HG03565 (cell line): ENCODE measurements around the gene PAM16.

ENCODE experiments used
- ATAC-seq: cut with Tn5 transposase; IDR thresholded peaks from one replicate; pipeline ENCODE4 v1.9.1; 2021; ENCODE audit warnings: mild to moderate bottlenecking, moderate library complexity; ENCODE audit not compliant: unreplicated experiment

PAM16 gene

GRCh38 chr16:4321286-4322120, 29.6 kb downstream of the PAM16 start:
- no peak for ATAC-seq

DNA sequence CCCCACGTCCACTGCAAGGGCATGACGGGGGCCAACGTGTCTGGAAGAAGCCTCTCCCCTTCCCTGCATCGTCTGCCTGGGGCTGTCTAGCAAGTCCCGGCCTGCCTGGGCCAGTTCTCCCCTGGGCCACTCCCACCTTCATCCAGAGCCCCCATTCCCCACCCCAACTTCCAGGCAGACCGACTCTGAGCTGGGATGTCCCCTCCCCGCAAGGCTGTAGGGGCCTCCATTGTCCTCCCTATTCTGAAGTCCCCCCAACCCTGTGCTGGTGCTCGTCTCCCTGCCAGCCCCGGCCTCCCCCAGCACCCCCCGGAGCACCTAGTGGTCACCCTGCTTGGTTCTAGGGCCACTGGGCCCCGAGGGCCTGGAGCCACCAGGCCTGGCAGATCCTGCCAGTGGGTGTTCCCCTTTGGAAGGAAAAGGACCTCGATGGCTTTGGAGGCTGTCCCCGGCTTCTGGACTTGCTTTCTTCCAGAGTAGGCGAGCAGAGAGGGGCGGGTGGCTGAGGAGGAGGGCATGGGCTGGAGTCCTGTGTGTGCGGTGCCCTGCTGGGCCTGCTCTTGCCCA, 30.5 kb downstream of the PAM16 start:
- ATAC-seq = no peak

- ATAC-seq = no peak
Observed at GRCh38 chr16:4319454-4320421, 31.4 kb downstream of the PAM16 start.

GRCh38 chr16:4318967-4319366, 32.2 kb downstream of the PAM16 start:
- ATAC-seq = no peak

DNA sequence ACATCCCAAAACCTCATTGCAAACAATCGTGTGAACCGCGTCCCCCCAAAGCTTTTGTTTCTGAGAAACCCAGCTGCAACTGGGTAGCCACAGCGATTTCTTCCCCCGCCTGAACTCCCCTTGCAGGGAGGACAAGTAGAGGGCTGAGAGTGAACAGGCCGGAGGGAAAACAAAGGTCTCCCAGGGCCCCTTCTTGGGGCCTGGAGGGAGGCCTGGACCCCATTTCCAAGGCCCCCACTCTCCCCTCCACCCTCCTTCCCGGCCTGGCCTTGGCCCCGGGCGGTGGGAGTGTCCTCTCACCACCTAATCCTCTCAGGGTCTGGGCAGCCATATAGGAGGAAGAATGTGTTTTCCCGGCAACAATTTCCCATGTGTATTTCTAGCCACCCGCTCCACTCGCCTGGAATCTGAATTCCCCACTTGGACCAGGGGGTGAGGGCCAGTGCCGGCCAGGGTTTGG, 32.6 kb downstream of the PAM16 start:
- ATAC-seq = no peak

DNA sequence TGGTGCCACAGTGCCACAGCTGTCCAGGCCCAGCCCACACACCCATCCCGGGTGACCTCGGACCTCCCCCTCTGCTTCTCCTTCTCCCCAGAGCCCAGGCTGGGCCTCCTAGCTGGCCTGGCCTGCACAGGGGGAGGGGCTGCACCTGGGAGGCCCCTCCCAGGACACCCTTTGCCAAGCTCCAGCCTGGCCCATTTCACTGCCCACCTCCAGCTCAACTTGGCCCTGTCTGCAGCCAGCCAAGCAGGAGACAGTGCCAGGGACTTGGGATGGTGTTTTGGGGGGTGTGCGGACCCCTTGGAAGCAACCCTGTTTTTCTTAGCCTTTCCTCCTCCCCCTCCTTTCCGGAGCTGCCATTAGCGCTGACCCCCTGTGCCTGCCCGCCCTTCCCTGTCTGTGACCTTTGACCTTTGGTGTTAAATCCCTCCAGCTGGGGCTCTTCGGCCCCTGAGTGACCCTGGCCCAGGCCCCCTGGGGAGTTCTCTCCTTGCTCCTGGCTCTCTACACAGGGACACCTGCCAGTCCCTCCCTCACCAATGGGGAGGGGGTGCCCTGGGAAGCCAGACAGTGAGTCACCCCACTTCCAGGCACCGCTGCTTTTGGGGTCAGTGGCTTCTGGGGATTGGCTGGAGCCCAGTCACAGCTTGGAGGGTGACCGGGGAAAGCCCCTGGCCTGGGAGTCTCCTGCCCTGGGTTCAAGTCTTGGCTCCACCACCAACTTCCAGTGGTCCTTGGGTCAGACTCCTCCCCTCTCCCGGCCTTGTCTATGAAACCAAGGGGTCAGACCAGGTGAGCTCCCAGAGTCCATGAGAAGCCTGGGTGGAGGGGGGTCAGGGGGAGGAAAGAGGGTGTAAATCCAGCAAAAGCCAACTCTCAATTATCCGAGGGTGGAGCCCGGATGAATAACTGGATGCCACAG, 33.3 kb downstream of the PAM16 start:
- no peak for ATAC-seq

DNA sequence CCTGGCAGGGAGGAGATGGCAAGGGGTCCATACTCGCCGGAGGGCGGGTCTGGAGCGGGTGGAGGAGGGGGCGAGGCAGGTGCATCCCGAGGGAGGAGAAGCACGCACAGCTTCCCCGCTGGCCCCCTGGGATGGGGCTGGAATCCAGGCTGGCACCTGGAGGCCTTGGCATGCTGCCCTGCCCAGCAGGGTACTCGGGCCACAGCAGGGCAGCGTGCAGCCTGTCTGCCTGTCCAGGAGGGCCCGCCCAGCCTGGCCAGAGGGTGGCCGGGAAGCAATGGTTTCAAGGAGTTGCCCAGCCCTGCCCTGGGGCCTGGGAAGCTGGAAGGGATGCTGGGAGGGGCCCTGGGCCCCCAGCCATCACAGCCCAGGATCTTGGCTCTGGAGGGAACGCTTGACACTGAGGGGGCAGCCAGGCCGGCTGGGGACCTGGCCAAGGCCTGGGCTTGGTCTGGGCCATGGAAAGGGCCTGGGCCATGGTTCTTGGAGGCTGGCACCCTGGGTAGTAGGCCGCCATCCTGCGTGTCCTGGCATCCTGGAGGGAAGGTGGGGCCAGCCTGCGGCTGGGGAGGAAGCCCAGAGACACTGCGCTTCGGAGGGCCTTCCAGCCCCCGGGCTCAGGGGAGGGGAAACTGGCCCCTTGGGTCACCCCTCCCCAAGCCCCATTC, 34.1 kb downstream of the PAM16 start:
- no peak for ATAC-seq

GRCh38 chr16:4316108-4316863, 34.8 kb downstream of the PAM16 start:
- ATAC-seq = no peak

DNA sequence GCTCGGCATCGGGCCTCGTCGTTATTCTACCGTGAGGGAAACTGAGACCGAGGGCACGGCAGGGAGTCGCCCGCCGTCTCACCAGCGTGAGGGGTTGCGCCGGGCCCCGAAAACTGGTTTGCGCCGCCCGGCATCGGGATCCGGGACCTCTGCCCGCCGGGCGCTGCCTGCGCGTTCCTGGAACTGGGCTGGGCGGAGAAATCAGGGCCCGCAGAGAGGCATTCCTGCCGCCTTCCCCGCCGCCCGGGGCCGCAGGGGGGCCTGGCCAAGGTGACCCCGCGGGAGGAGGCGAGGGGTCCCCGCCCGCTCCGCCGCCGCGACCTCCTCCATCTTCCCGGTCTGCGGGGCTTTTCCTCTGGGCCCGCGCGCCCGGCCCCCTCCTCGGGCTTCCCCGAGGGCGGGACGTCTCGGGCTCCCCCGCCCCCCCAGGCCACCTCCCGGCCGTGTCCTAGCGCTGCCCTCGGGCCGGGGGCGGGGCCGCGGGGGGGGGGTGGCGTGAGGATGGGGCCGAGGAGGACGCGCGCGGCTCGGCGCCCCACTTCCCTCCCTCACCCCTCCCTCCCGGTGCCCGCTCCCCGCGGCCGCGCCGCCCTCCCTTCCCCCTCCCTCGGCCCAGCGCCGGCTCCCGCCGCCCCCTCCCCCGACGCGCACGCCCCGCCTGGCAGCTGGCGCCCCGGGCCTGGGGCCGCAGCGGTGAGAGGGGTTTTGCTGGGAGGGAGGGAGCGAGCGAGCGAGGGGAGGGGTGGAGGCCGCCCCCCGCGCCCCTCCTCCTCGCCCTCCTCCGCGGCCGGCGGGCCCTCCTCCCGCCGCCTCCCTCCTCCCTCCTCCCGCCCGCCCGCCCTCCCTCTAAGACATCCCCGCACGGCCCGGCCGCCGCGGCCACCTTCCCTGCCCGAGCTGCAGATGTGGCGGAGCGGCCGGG, 35.7 kb downstream of the PAM16 start, which contains the start of gene GLIS2:
TSS of gene GLIS2 (plus strand) at position 882 of the 922 bp plus-strand sequence. CDS start 16,214 bp downstream, outside the sequence.
- no peak for ATAC-seq

GRCh38 chr16:4314532-4315185, 36.5 kb downstream of the PAM16 start:
- no peak for ATAC-seq

- no peak for ATAC-seq
Observed at GRCh38 chr16:4313563-4314531, 37.3 kb downstream of the PAM16 start.

DNA sequence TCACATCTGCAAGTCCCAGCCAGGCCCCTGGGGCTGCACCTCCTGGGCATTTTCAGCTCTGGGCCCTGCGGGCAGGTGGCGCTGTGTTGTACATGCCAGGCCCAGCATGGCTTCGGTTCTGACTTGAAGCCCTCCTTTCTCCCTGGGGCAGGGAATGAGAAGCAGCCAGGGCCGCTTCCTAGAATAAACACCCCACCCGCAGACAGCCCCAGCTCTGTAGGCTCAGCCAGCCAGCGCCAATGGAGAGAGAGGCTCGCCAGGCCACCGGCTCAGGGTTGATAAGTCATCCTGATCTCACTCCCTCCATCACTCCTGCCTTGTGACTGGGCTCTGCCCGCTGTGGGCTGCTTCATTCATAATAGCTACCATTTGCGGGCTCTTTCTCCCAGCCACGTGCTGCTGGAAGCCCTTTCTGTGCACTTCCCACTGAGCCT, 41.3 kb downstream of the PAM16 start:
- no peak for ATAC-seq

- no peak for ATAC-seq
Observed at GRCh38 chr16:4309102-4309832, 41.9 kb downstream of the PAM16 start.

DNA sequence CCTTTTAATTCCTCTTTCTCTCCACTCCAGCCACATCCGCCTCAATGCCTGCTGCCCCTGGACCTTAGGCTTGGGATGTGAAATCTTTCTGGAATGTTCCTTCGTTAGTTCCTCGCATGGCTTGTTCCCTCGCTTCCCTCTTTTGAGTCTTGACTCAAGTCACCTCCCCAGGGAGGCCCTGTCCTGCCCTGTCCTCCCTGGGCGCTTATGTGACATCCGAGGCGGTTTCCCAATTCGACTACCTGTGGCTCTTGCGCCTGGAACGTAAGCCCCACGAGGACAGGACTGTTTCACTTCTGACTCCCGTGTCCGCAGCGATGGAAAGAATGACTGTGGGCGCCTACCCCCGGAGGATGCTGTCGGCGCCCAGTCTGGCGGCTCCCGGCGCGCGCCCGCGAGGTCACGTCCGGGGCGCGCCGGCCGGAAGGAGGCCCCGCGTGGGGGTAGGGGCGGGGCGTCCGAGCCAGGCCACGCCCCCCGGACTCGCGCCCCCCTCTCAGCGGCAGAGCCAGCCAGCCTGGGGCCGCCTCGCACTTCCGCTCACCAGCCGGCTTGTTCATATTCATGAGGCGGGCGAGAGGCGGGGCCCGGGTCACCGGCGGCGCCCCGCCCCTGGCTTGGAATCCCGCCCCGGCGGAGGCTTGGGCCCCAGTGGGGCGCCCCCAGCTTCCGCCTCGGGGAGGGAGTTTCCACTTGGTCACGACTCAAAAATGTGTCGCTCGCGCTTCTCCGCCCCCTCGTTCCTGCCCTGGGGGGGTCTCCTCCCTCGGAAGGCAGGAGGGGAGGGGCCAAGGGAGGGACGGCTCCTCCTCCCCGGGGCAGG, 43.7 kb downstream of the PAM16 start:
- peak; percentile 88 for ATAC-seq
